Bronchial epithelial cell (primary cell): Measurements from ENCODE around the gene SPATA22. TPM values are rescaled to one million over a fixed set of nuclear protein-coding genes. Genes with fewer than 3 reads are reported as not detected.

Experiments used
- DNase-seq: peaks from one replicate; pipeline ENCODE4 v3.0.0-alpha.2; 2010; ENCODE audit warnings: low read depth
- FAIRE-seq: peaks from 2 replicates; lab custom pipeline; 2011; peaks lifted over from hg19 to GRCh38; lab: Jason Lieb, UNC
- H3K27me3 ChIP-seq: 2 replicates; pipeline ENCODE4 v1.5.1; 2011; ENCODE audit warnings: low read length; ENCODE audit not compliant: control insufficient read depth, insufficient read depth
- H3K36me3 ChIP-seq: 2 replicates; pipeline ENCODE4 v1.5.1; 2011; ENCODE audit warnings: low read length; ENCODE audit not compliant: control insufficient read depth, insufficient read depth
- H3K4me3 ChIP-seq: 2 replicates; pipeline ENCODE4 v1.5.1; 2011; ENCODE audit warnings: mild to moderate bottlenecking, low read depth, low read length, control low read depth
- CTCF ChIP-seq: IDR thresholded peaks from 2 replicates; pipeline ENCODE4 v1.5.1; 2011; ENCODE audit warnings: mild to moderate bottlenecking, moderate library complexity, low read length, control low read depth, inconsistent platforms; ENCODE audit not compliant: insufficient read depth, severe bottlenecking
- total RNA-seq: library from RNA; depleted of rRNA; stranded (reverse); fragments of >200 nt; gene quantifications from 2 replicates; pipeline ENCODE4 v1.2.1, GENCODE V29; 2014

The SPATA22 gene
- total RNA-seq, 1 donor from 2014 or later, result not detected

GRCh38 chr17:3511852-3512504, 40.4 kb upstream of the SPATA22 start:
- no peak overlapping the region for H3K4me3 ChIP-seq
- TF ChIP-seq CTCF, result no peak
- no peak for FAIRE-seq
- no peaks in the 10 kb centered on the region for H3K36me3 ChIP-seq
- DNase-seq, result no peak
- H3K27me3 ChIP-seq, result no peaks in the 10 kb centered on the region

- no peak for DNase-seq
- Histone ChIP-seq H3K27me3 (no peaks in the 10 kb centered on the region), H3K4me3 (no peak overlapping the region), H3K36me3 (no peaks in the 10 kb centered on the region)
- TF ChIP-seq CTCF, result no peak
- no peak for FAIRE-seq
Measured at GRCh38 chr17:3510090-3510489, 38.5 kb upstream of the SPATA22 start.

- Histone ChIP-seq H3K36me3 (no peaks in the 10 kb centered on the region), H3K4me3 (no peak overlapping the region), H3K27me3 (no peaks in the 10 kb centered on the region)
- no peak for TF ChIP-seq CTCF
- FAIRE-seq (no peak), DNase-seq (no peak)
Measured at GRCh38 chr17:3507869-3508268, 36.2 kb upstream of the SPATA22 start.

GRCh38 chr17:3507071-3507470, 35.5 kb upstream of the SPATA22 start:
- Histone ChIP-seq H3K4me3 (no peak overlapping the region), H3K36me3 (no peaks in the 10 kb centered on the region), H3K27me3 (no peaks in the 10 kb centered on the region)
- no peak for TF ChIP-seq CTCF
- no peak for FAIRE-seq
- DNase-seq, result no peak

- DNase-seq (no peak), FAIRE-seq (no peak)
- no peaks in the 10 kb centered on the region for H3K36me3 ChIP-seq
- TF ChIP-seq CTCF, result no peak
- no peaks in the 10 kb centered on the region for H3K27me3 ChIP-seq
- H3K4me3 ChIP-seq, result no peak overlapping the region
Measured at GRCh38 chr17:3506054-3506453, 34.4 kb upstream of the SPATA22 start.

GRCh38 chr17:3505008-3505407, 33.4 kb upstream of the SPATA22 start:
- no peak for TF ChIP-seq CTCF
- no peak for FAIRE-seq
- no peak for DNase-seq
- Histone ChIP-seq H3K36me3 (no peaks in the 10 kb centered on the region), H3K4me3 (no peak overlapping the region), H3K27me3 (no peaks in the 10 kb centered on the region)
